Memory B cell (primary cell): Measurements from ENCODE around the gene STMN3.

Source experiments
- ATAC-seq: fragments of 150-1000 bp; cut with Tn5 transposase; 2 replicates; pipeline ENCODE4 v1.10.0; 2021; ENCODE audit warnings: low read depth, mild to moderate bottlenecking, moderate library complexity
- DNase-seq, 2 donors: peaks; one replicate each; pipeline ENCODE4 v3.0.0; 2022; ENCODE audit warnings: low spot score in 2 of 2
- H3K27ac Mint-ChIP-seq: one replicate; pipeline ENCODE4 v1.8.0; 2022; ENCODE audit warnings: mild to moderate bottlenecking, moderate library complexity, mixed read lengths
- H3K27me3 Mint-ChIP-seq: one replicate; pipeline ENCODE4 v1.8.0; 2022; ENCODE audit warnings: mixed read lengths
- H3K36me3 Mint-ChIP-seq: one replicate; pipeline ENCODE4 v1.8.0; 2022; ENCODE audit warnings: mild to moderate bottlenecking, mixed read lengths
- H3K4me1 Mint-ChIP-seq: one replicate; pipeline ENCODE4 v1.8.0; 2022; ENCODE audit warnings: mixed read lengths
- H3K4me3 Mint-ChIP-seq: one replicate; pipeline ENCODE4 v1.8.0; 2022; ENCODE audit warnings: mild to moderate bottlenecking, moderate library complexity, mixed read lengths
- H3K9me3 Mint-ChIP-seq: one replicate; pipeline ENCODE4 v1.8.0; 2022; ENCODE audit warnings: mixed read lengths

Gene STMN3

GRCh38 chr20:63597651-63598478 lies 55.4 kb downstream of the STMN3 start:
- Mint-ChIP-seq H3K36me3 (peaks cover 25% of the 10 kb centered on the region), H3K27ac (no peak overlapping the region), H3K9me3 (no peaks in the 10 kb centered on the region), H3K4me1 (peaks cover 5% of the 10 kb centered on the region), H3K27me3 (no peaks in the 10 kb centered on the region), H3K4me3 (no peak overlapping the region)
- ATAC-seq, result no peak
- DNase-seq, result no peak

- Mint-ChIP-seq H3K27ac (no peak overlapping the region), H3K36me3 (peaks cover 16% of the 10 kb centered on the region), H3K27me3 (no peaks in the 10 kb centered on the region), H3K9me3 (no peaks in the 10 kb centered on the region), H3K4me3 (no peak overlapping the region), H3K4me1 (no peaks in the 10 kb centered on the region)
- ATAC-seq (no peak), DNase-seq (no peak)
These were observed 56.8 kb downstream of the STMN3 start for GRCh38 chr20:63596423-63596822.

- H3K4me3 Mint-ChIP-seq, result no peak overlapping the region
- no peaks in the 10 kb centered on the region for H3K4me1 Mint-ChIP-seq
- H3K27ac Mint-ChIP-seq, result no peak overlapping the region
- H3K9me3 Mint-ChIP-seq, result no peaks in the 10 kb centered on the region
- ATAC-seq (no peak), DNase-seq (no peak)
- no peaks in the 10 kb centered on the region for H3K27me3 Mint-ChIP-seq
- peaks cover 19% of the 10 kb centered on the region for H3K36me3 Mint-ChIP-seq
These were observed 57.7 kb downstream of the STMN3 start for GRCh38 chr20:63595416-63596127.

- no peak overlapping the region for H3K27ac Mint-ChIP-seq
- no peaks in the 10 kb centered on the region for H3K9me3 Mint-ChIP-seq
- no peak overlapping the region for H3K4me3 Mint-ChIP-seq
- peaks cover 23% of the 10 kb centered on the region for H3K36me3 Mint-ChIP-seq
- no peaks in the 10 kb centered on the region for H3K27me3 Mint-ChIP-seq
- DNase-seq, result no peak
- ATAC-seq, result no peak
- H3K4me1 Mint-ChIP-seq, result no peaks in the 10 kb centered on the region
These were observed 59.1 kb downstream of the STMN3 start for GRCh38 chr20:63594043-63594561.

GRCh38 chr20:63592661-63593060 lies 60.6 kb downstream of the STMN3 start:
- no peak overlapping the region for H3K27ac Mint-ChIP-seq

GRCh38 chr20:63591786-63592355 lies 61.4 kb downstream of the STMN3 start:
- ATAC-seq, result no peak
- Mint-ChIP-seq H3K9me3 (no peaks in the 10 kb centered on the region), H3K4me3 (no peak overlapping the region), H3K36me3 (peaks cover 23% of the 10 kb centered on the region), H3K27me3 (no peaks in the 10 kb centered on the region), H3K27ac (no peak overlapping the region), H3K4me1 (no peaks in the 10 kb centered on the region)
- no peak for DNase-seq

More at GRCh38 chr20:63592661-63593060, 60.6 kb downstream of the STMN3 start:
- ATAC-seq (no peak), DNase-seq (no peak)
- no peak overlapping the region for H3K4me3 Mint-ChIP-seq
- H3K27me3 Mint-ChIP-seq, result no peaks in the 10 kb centered on the region
- peaks cover 23% of the 10 kb centered on the region for H3K36me3 Mint-ChIP-seq
- H3K9me3 Mint-ChIP-seq, result no peaks in the 10 kb centered on the region
- H3K4me1 Mint-ChIP-seq, result no peaks in the 10 kb centered on the region

- Mint-ChIP-seq H3K27me3 (no peaks in the 10 kb centered on the region), H3K27ac (no peak overlapping the region), H3K9me3 (no peaks in the 10 kb centered on the region), H3K4me1 (no peaks in the 10 kb centered on the region), H3K36me3 (peaks cover 23% of the 10 kb centered on the region), H3K4me3 (no peak overlapping the region)
- DNase-seq (no peak), ATAC-seq (no peak)
These were observed 62.1 kb downstream of the STMN3 start for GRCh38 chr20:63591147-63591533.

GRCh38 chr20:63590218-63591146 lies 62.7 kb downstream of the STMN3 start:
- peaks cover 23% of the 10 kb centered on the region for H3K36me3 Mint-ChIP-seq
- DNase-seq (no peak), ATAC-seq (no peak)
- H3K27me3 Mint-ChIP-seq, result no peaks in the 10 kb centered on the region
- no peaks in the 10 kb centered on the region for H3K4me1 Mint-ChIP-seq
- H3K27ac Mint-ChIP-seq, result no peak overlapping the region
- no peak overlapping the region for H3K4me3 Mint-ChIP-seq
- H3K9me3 Mint-ChIP-seq, result no peaks in the 10 kb centered on the region
